GM12892 (cell line): ENCODE measurements around the gene XPO1.

ENCODE experiments used
- POLR2A ChIP-seq: IDR thresholded peaks from 2 replicates; pipeline ENCODE4 v1.6.1; 2011; ENCODE audit warnings: low read depth, low read length, control low read depth
- POLR2AphosphoS5 ChIP-seq: IDR thresholded peaks from 2 replicates; pipeline ENCODE4 v1.6.1; 2011; ENCODE audit warnings: low read depth, low read length, control low read depth

GRCh38 chr2:61585383-61585782 lies 47.2 kb upstream of the XPO1 start:
- TF ChIP-seq POLR2A = no peak
- no peak for TF ChIP-seq POLR2AphosphoS5
